ENCODE results near the gene DERA. TPM values are rescaled to one million over a fixed set of nuclear protein-coding genes. Genes with fewer than 3 reads are reported as not detected.

Gene DERA
- total and polyA plus RNA-seq, 2 donors (not counting 1 experiment from before 2014, with no cell fraction given) = 48.2 to 51.5 TPM

DNA sequence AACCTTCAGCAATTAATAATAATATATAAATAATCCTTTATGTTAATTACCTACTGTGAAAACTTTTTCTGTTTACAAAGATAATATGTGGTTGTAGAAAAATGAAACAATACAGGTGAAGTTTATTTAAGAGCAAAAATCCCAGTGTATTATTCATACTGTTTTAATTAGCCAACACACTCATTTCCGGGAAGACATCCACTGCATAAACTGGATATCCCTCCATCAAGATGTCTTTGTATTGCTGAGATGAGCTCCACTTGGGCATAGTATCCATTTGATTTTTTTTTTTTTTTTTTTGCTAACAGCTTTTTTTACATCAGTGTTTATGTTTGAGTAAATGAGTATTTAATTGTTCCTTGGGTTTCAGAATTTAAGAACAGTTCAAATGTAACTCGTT, 13.7 kb upstream of the DERA start:
- H3K4me1 ChIP-seq (ENCODE audit: control insufficient read depth, extremely low read depth, insufficient read depth, low read length) = no peaks in the 10 kb centered on the region
- TF ChIP-seq, protein P1, sequence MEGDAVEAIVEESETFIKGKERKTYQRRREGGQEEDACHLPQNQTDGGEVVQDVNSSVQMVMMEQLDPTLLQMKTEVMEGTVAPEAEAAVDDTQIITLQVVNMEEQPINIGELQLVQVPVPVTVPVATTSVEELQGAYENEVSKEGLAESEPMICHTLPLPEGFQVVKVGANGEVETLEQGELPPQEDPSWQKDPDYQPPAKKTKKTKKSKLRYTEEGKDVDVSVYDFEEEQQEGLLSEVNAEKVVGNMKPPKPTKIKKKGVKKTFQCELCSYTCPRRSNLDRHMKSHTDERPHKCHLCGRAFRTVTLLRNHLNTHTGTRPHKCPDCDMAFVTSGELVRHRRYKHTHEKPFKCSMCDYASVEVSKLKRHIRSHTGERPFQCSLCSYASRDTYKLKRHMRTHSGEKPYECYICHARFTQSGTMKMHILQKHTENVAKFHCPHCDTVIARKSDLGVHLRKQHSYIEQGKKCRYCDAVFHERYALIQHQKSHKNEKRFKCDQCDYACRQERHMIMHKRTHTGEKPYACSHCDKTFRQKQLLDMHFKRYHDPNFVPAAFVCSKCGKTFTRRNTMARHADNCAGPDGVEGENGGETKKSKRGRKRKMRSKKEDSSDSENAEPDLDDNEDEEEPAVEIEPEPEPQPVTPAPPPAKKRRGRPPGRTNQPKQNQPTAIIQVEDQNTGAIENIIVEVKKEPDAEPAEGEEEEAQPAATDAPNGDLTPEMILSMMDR (conservative IDR thresholded peaks at IDR 0.05 in 1 of 2, IDR thresholded peaks at IDR 0.05 in 1 of 2; ENCODE audit: low read depth in 1 of 2, low read length in 2 of 2) = no peak
- TF ChIP-seq EZH2 (IDR thresholded peaks at IDR 0.05; ENCODE audit: low read length, missing control alignments) = no peak
- no peak overlapping the region for H3K4me2 ChIP-seq (ENCODE audit: extremely low read depth, insufficient read depth, low read length)
- H3K9me3 ChIP-seq (ENCODE audit: control insufficient read depth, insufficient read depth, low read depth, low read length) = no peaks in the 10 kb centered on the region
- no peak overlapping the region for H2AFZ ChIP-seq (ENCODE audit: low read length)
- peaks cover 1% of the 10 kb centered on the region for H3K79me2 ChIP-seq (ENCODE audit: control insufficient read depth, insufficient read depth, low read length)
- no peak overlapping the region for H3K4me3 ChIP-seq (replicated peaks in 1 of 4; ENCODE audit: control extremely low read depth in 1 of 4, insufficient read depth in 1 of 4, low read depth in 3 of 4, low read length in 4 of 4)
- H3K27me3 ChIP-seq (ENCODE audit: control insufficient read depth, insufficient read depth, low read length) = no peaks in the 10 kb centered on the region
- H4K20me1 ChIP-seq (ENCODE audit: control insufficient read depth, extremely low read depth, insufficient read depth, low read length) = no peaks in the 10 kb centered on the region
- H3K36me3 ChIP-seq (ENCODE audit: control insufficient read depth, insufficient read depth, low read length) = peaks cover 8% of the 10 kb centered on the region
- H3K27ac ChIP-seq (ENCODE audit: insufficient read depth, low read length) = no peak overlapping the region
- no peak overlapping the region for H3K9ac ChIP-seq (ENCODE audit: insufficient read depth, low read length)
- DNase-seq (ENCODE audit: low read depth in 2 of 2) = no peak

DNA sequence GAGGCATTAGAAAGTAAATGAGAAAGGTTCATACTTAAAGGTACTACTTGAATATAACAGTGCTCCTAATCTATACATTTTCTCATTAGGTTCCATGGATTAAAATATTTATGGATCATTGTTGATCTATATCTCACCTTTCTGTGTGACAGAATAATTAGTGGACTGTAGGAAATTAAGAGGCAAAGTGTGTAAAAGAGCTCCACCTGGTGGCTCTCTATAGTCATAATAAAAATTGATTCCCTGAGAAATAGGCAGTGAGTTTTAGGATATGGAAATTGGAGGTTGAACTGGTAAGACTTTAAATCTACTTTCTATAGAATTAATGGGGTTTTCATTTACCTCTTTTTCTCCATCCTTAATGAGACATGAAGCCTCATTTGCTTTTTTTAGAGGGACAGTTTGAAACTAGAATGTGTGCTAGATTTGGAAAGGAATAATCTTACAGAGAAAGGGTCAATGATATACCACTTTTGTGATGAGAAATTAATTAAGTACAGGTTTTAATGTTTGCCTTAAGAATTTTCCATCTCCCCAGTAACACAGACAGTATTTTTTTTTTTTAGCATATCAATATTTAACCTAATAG, 11.8 kb upstream of the DERA start:
- Histone ChIP-seq H2AFZ (ENCODE audit: low read length) (no peak overlapping the region), H3K36me3 (ENCODE audit: control insufficient read depth, insufficient read depth, low read length) (peaks cover 8% of the 10 kb centered on the region), H3K79me2 (ENCODE audit: control insufficient read depth, insufficient read depth, low read length) (no peaks in the 10 kb centered on the region), H3K9me3 (ENCODE audit: control insufficient read depth, insufficient read depth, low read depth, low read length) (no peaks in the 10 kb centered on the region), H3K4me2 (ENCODE audit: extremely low read depth, insufficient read depth, low read length) (no peak overlapping the region), H3K4me3 (replicated peaks in 1 of 4; ENCODE audit: control extremely low read depth in 1 of 4, insufficient read depth in 1 of 4, low read depth in 3 of 4, low read length in 4 of 4) (no peak overlapping the region), H3K27ac (ENCODE audit: insufficient read depth, low read length) (no peak overlapping the region), H4K20me1 (ENCODE audit: control insufficient read depth, extremely low read depth, insufficient read depth, low read length) (no peaks in the 10 kb centered on the region), H3K27me3 (ENCODE audit: control insufficient read depth, insufficient read depth, low read length) (no peaks in the 10 kb centered on the region), H3K9ac (ENCODE audit: insufficient read depth, low read length) (no peak overlapping the region), H3K4me1 (ENCODE audit: control insufficient read depth, extremely low read depth, insufficient read depth, low read length) (no peaks in the 10 kb centered on the region)
- DNase-seq (ENCODE audit: low read depth in 2 of 2) = peak in 1 of 2 donors; percentile 31
- TF ChIP-seq EZH2 (IDR thresholded peaks at IDR 0.05; ENCODE audit: low read length, missing control alignments) = no peak
- TF ChIP-seq, protein P1 (conservative IDR thresholded peaks at IDR 0.05 in 1 of 2, IDR thresholded peaks at IDR 0.05 in 1 of 2; ENCODE audit: low read depth in 1 of 2, low read length in 2 of 2) = peak; percentile 53 to 64

DNA sequence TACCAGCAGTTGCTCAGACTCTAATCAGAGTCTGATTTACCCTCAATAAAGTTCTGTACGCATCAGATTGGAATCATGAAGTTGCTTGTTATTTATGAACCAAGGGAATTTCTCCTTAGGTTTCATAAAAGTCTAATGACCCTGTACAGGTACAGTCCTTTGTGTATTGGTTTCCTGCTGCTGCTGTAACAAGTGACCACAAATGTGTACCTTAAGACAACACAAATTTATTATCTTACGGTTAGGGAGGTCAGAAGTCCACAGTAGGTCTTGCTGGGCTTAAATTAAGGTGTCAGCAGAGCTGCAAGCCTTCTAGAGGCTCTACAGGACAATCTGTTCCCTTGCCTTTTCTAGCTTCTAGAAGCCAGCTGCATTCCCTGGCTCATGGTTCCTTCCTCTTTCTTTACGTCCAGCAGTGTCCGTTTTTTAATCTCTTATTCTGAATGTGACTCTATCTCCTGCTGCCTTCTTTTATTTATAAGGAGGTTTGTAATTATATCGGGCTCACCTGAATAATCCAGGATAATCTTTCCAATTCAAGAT, 6.7 kb upstream of the DERA start:
- Histone ChIP-seq H3K9ac (ENCODE audit: insufficient read depth, low read length) (no peak overlapping the region), H3K4me3 (replicated peaks in 1 of 4; ENCODE audit: control extremely low read depth in 1 of 4, insufficient read depth in 1 of 4, low read depth in 3 of 4, low read length in 4 of 4) (no peak overlapping the region), H3K79me2 (ENCODE audit: control insufficient read depth, insufficient read depth, low read length) (no peaks in the 10 kb centered on the region), H3K9me3 (ENCODE audit: control insufficient read depth, insufficient read depth, low read depth, low read length) (no peaks in the 10 kb centered on the region), H3K27me3 (ENCODE audit: control insufficient read depth, insufficient read depth, low read length) (no peaks in the 10 kb centered on the region), H3K4me2 (ENCODE audit: extremely low read depth, insufficient read depth, low read length) (no peak overlapping the region), H2AFZ (ENCODE audit: low read length) (no peak overlapping the region), H3K36me3 (ENCODE audit: control insufficient read depth, insufficient read depth, low read length) (peaks cover 14% of the 10 kb centered on the region), H3K27ac (ENCODE audit: insufficient read depth, low read length) (no peak overlapping the region), H3K4me1 (ENCODE audit: control insufficient read depth, extremely low read depth, insufficient read depth, low read length) (no peaks in the 10 kb centered on the region), H4K20me1 (ENCODE audit: control insufficient read depth, extremely low read depth, insufficient read depth, low read length) (no peaks in the 10 kb centered on the region)
- no peak for TF ChIP-seq EZH2 (IDR thresholded peaks at IDR 0.05; ENCODE audit: low read length, missing control alignments)
- TF ChIP-seq, protein P1 (conservative IDR thresholded peaks at IDR 0.05 in 1 of 2, IDR thresholded peaks at IDR 0.05 in 1 of 2; ENCODE audit: low read depth in 1 of 2, low read length in 2 of 2) = no peak
- DNase-seq (ENCODE audit: low read depth in 2 of 2) = no peak

All from fibroblast of lung (primary cell).